Stomach (tissue), 9 donors: Measurements from ENCODE around the gene UBAC2. TPM values are rescaled to one million over a fixed set of nuclear protein-coding genes. Genes with fewer than 3 reads are reported as not detected.

Experiments
- DNase-seq, 2 donors: peaks; one replicate each; pipeline versions ENCODE4 v3.0.0 to v3.0.0-alpha.2; 2013 to 2019
- H3K27ac ChIP-seq, 5 donors: fragments of 200-600 bp in 4 of 5; sonication (generic) in 4 of 5; one replicate each; pipeline ENCODE4 v1.5.1; 2013 to 2019; ENCODE audit warnings: mild to moderate bottlenecking in 1 of 5, moderate library complexity in 1 of 5
- H3K27me3 ChIP-seq, 3 donors: fragments of 200-600 bp; sonication (generic); one replicate each; pipeline ENCODE4 v1.5.1; 2017 to 2019; ENCODE audit warnings: mixed run types in 1 of 3
- H3K36me3 ChIP-seq, 4 donors: fragments of 200-600 bp; sonication (generic); 1 replicate in 3 of 4; 2 replicates in 1 of 4; pipeline ENCODE4 v1.5.1; 2016 to 2019
- H3K4me1 ChIP-seq, 4 donors: fragments of 200-600 bp; sonication (generic); one replicate each; pipeline ENCODE4 v1.5.1; 2016 to 2019
- H3K4me3 ChIP-seq, 4 donors: fragments of 200-600 bp; sonication (generic) in 3 of 4; one replicate each; pipeline ENCODE4 v1.5.1; 2016 to 2019; ENCODE audit warnings: mild to moderate bottlenecking in 1 of 4
- H3K9me3 ChIP-seq, 4 donors: fragments of 200-600 bp; sonication (generic); one replicate each; pipeline ENCODE4 v1.5.1; 2016 to 2019
- EP300 ChIP-seq: sonication (generic); formaldehyde crosslinking; IDR thresholded peaks from one replicate; pipeline ENCODE4 v1.6.1; 2017; ENCODE audit warnings: antibody characterized with exemption
- POLR2A ChIP-seq, 4 donors: fragments of 450-650 bp; IDR thresholded peaks; one replicate each; pipeline ENCODE4 v1.6.1; 2016; ENCODE audit warnings: antibody characterized with exemption in 4 of 4, control low read depth in 2 of 4, mild to moderate bottlenecking in 1 of 4, moderate library complexity in 1 of 4
- POLR2AphosphoS5 ChIP-seq, 3 donors: sonication (generic); formaldehyde crosslinking; IDR thresholded peaks; one replicate each; pipeline ENCODE4 v1.6.1; 2016; ENCODE audit warnings: antibody characterized with exemption in 3 of 3
- whole genome bisulfite sequencing, 5 donors: extraction: QIAGEN DNeasy Blood & Tissue Kit in 3 of 5; methylation state at CpG; one replicate each; pipeline versions ENCODE4 v1.1.5 to v1.1.7; 2013 to 2018; 5-methylcytosine and 5-hydroxymethylcytosine counted together
- intact Hi-C: fragments of 100-400 bp; cut with DNase I; formaldehyde crosslinking; loops from one replicate; pipeline ENCODE4 v1.15.1; 2023; ENCODE audit warnings: low total_unique reads
- polyA plus RNA-seq, 3 donors: library from polyadenylated mRNA; stranded (reverse); fragments of 200-250 nt; gene quantifications; one replicate each; pipeline ENCODE4 v1.2.3, GENCODE V29; 2013
- total RNA-seq, 5 donors: library from RNA; depleted of rRNA; stranded (reverse); fragments of >200 nt; gene quantifications; one replicate each; pipeline versions ENCODE4 v1.1.0 to v1.2.3, GENCODE V29; 2014 to 2016
- TF ChIP-seq, protein P1 (sequence below), 7 experiments: fragments of 450-650 bp in 4 of 7; fragments of 200-600 bp in 3 of 7; sonication (generic) in 3 of 7; IDR thresholded peaks; one replicate each; pipeline ENCODE4 v1.5.1; 2016 to 2019; ENCODE audit warnings: antibody characterized with exemption in 7 of 7, control low read depth in 2 of 7, mild to moderate bottlenecking in 1 of 7
- donor health status: healthy with polysubstance abuse.
- donor health status: Bipolar disorder and iron deficiency.
- donor health status: healthy.

Gene UBAC2
- total and polyA plus RNA-seq, 8 donors = 18.1 to 68.8 (median 40.1) TPM

DNA sequence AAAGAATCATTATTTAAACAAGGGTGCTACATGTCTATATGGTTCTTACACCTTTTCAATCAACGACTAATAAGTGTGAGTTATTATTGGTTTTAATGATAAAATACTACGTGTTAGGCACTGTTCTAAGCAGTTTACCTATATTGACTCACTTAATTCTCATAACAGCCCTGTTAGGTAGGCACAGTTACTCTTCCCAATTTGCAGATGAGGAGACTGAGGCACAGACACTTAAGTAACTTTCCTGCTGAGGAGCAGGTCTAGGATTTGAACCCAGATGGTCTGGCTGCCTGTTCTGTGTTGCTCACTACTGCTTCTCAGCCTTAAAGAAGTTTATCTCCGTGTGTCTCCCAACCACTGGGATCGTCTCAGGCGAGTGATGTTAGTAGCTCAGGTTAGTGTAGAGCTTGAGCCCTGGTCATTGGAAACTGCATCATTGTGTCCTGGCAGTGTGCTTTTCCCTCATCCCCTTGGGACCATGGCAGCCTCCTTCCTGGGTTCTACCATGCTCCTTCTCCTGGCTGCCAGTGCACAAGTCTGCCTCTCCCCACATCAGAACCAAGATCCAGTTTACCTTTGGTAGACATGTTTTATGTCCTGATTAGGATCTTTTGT lies 10.9 kb downstream of the UBAC2 start:
- Histone ChIP-seq H3K27me3 (no peaks in the 10 kb centered on the region), H3K9me3 (no peaks in the 10 kb centered on the region), H3K4me3 (no peak overlapping the region), H3K27ac (no peak overlapping the region), H3K36me3 (peaks cover 0 to 11% (median 6%) of the 10 kb centered on the region in 4 donors), H3K4me1 (peaks cover 0 to 55% (median 12%) of the 10 kb centered on the region in 4 donors)
- DNase-seq = no peak
- intact Hi-C loops = no loop called here
- TF ChIP-seq, protein P1, sequence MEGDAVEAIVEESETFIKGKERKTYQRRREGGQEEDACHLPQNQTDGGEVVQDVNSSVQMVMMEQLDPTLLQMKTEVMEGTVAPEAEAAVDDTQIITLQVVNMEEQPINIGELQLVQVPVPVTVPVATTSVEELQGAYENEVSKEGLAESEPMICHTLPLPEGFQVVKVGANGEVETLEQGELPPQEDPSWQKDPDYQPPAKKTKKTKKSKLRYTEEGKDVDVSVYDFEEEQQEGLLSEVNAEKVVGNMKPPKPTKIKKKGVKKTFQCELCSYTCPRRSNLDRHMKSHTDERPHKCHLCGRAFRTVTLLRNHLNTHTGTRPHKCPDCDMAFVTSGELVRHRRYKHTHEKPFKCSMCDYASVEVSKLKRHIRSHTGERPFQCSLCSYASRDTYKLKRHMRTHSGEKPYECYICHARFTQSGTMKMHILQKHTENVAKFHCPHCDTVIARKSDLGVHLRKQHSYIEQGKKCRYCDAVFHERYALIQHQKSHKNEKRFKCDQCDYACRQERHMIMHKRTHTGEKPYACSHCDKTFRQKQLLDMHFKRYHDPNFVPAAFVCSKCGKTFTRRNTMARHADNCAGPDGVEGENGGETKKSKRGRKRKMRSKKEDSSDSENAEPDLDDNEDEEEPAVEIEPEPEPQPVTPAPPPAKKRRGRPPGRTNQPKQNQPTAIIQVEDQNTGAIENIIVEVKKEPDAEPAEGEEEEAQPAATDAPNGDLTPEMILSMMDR (IDR thresholded peaks at IDR 0.05) = no peak
- TF ChIP-seq POLR2AphosphoS5 (IDR thresholded peaks at IDR 0.05) (no peak), EP300 (no peak), POLR2A (IDR thresholded peaks at IDR 0.05) (no peak)
- WGBS, 5 donors = 90 to 95% (median 92%) methylated on average over 5 of the region's 5 CpGs

DNA sequence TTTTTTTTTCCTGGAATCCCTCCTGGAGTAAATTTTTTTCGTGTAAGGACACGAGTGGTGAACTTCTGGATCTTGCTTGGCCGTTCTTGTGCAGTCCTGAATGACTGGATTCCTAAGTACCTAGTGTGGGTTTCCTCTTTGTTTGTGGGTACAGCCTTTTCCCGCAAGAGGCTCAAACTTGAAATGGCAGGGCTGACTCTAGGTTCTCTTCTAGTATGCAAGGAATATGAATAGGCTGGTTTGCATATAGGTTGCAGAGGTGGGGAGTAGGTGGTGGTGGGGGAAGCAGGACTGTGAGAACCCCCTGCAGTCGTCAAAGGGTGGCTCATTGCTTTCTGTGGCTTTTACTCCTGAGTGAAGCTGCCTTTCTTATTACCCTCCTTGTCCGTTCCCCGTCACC lies 13.6 kb downstream of the UBAC2 start:
- WGBS, 5 donors = 61 to 68% (median 65%) methylated on average over 7 of the region's 7 CpGs
- H3K9me3 ChIP-seq = no peaks in the 10 kb centered on the region
- H3K36me3 ChIP-seq = peaks cover 0 to 6% (median 4%) of the 10 kb centered on the region in 4 donors
- no peak for DNase-seq
- no peaks in the 10 kb centered on the region for H3K27me3 ChIP-seq
- intact Hi-C loops = no loop called here
- peaks cover 14 to 54% (median 27%) of the 10 kb centered on the region in 4 donors for H3K4me1 ChIP-seq
- no peak for TF ChIP-seq POLR2AphosphoS5 (IDR thresholded peaks at IDR 0.05)
- TF ChIP-seq EP300 = no peak
- TF ChIP-seq POLR2A (IDR thresholded peaks at IDR 0.05) = no peak
- TF ChIP-seq, protein P1 (IDR thresholded peaks at IDR 0.05) = no peak
- no peak overlapping the region for H3K4me3 ChIP-seq
- H3K27ac ChIP-seq = peak overlapping the region in 1 of 5 donors; percentile 44

DNA sequence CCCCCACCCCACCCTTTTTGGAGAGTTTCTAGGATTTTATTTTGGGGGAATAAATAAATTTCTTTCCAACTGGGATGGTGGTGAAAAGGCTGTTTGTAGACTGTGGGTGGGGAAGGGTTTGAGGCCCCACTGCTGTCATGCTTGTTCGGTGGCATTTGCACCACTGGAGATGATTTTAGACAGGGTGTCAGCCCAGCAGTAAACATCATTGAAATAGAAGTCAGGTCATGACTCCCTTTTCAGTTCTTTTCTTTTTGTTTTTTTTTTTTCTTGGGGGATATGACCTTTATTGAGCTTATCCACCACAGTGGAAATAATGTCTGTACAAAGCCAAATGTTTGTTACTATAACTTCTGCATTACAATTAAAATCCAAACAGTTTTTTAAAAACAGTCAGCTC lies 14.1 kb downstream of the UBAC2 start:
- no peaks in the 10 kb centered on the region for H3K9me3 ChIP-seq
- H3K27ac ChIP-seq = peak overlapping the region in 1 of 5 donors; percentile 44
- TF ChIP-seq EP300 = no peak
- TF ChIP-seq, protein P1 (IDR thresholded peaks at IDR 0.05) = no peak
- TF ChIP-seq POLR2AphosphoS5 (IDR thresholded peaks at IDR 0.05) = no peak
- TF ChIP-seq POLR2A (IDR thresholded peaks at IDR 0.05) = no peak
- peaks cover 0 to 6% (median 4%) of the 10 kb centered on the region in 4 donors for H3K36me3 ChIP-seq
- intact Hi-C loops = no loop called here
- 44 to 64% (median 50%) methylated on average over 1 of the region's 1 CpG for WGBS, 5 donors
- H3K27me3 ChIP-seq = no peaks in the 10 kb centered on the region
- DNase-seq = no peak
- H3K4me3 ChIP-seq = no peak overlapping the region
- peaks cover 11 to 52% (median 31%) of the 10 kb centered on the region in 4 donors for H3K4me1 ChIP-seq

DNA sequence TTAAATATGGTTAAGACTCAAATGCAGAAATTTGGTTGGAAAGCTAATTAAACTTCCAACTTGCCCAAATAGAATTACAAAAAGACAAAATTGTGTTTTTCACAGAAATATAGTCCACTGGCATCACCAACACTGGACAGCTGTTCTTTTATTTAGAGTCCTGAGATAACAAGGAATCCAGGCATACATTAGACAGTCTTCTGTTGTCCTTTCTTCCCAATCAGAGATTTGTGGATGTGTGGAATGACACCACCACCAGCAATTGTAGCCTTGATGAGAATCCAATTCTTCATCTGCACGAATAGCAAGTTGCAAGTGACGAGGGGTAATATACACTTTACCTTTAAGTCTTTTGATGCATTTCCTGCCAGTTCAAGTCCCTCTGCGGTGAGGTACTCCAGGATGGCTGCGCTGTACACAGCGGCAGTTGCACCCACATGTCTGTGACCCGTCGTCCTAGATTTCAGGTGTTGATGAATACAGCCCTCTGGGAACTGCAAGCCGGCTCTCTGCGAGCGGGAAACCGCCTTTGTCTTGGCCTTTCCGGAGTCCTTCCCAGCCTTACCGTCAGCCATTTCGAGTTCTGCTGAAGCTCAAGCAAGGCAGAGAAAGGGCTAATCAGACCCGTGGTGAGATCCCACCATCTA lies 14.7 kb downstream of the UBAC2 start:
- no peaks in the 10 kb centered on the region for H3K9me3 ChIP-seq
- H3K27ac ChIP-seq = peak overlapping the region in 2 of 5 donors; percentile 32 to 44

More for the DNA sequence above, 14.7 kb downstream of the UBAC2 start:
- DNase-seq = no peak
- no peak overlapping the region for H3K4me3 ChIP-seq
- no peak for TF ChIP-seq POLR2A (IDR thresholded peaks at IDR 0.05)
- TF ChIP-seq, protein P1 (IDR thresholded peaks at IDR 0.05) = no peak
- TF ChIP-seq EP300 = no peak
- no peak for TF ChIP-seq POLR2AphosphoS5 (IDR thresholded peaks at IDR 0.05)
- intact Hi-C loops = no loop called here
- 77 to 85% (median 84%) methylated on average over 15 of the region's 15 CpGs for WGBS, 5 donors
- peaks cover 0 to 6% (median 4%) of the 10 kb centered on the region in 4 donors for H3K36me3 ChIP-seq
- H3K4me1 ChIP-seq = peaks cover 11 to 53% (median 34%) of the 10 kb centered on the region in 4 donors
- H3K27me3 ChIP-seq = no peaks in the 10 kb centered on the region
